GM12872 (cell line): ENCODE measurements around the gene ATP5ME.

Experiments
- CTCF ChIP-seq: IDR thresholded peaks from 3 replicates; pipeline ENCODE4 v1.5.1; 2011; ENCODE audit warnings: low read depth, mild to moderate bottlenecking, low read length, moderate library complexity; ENCODE audit not compliant: insufficient read depth

The ATP5ME gene

DNA sequence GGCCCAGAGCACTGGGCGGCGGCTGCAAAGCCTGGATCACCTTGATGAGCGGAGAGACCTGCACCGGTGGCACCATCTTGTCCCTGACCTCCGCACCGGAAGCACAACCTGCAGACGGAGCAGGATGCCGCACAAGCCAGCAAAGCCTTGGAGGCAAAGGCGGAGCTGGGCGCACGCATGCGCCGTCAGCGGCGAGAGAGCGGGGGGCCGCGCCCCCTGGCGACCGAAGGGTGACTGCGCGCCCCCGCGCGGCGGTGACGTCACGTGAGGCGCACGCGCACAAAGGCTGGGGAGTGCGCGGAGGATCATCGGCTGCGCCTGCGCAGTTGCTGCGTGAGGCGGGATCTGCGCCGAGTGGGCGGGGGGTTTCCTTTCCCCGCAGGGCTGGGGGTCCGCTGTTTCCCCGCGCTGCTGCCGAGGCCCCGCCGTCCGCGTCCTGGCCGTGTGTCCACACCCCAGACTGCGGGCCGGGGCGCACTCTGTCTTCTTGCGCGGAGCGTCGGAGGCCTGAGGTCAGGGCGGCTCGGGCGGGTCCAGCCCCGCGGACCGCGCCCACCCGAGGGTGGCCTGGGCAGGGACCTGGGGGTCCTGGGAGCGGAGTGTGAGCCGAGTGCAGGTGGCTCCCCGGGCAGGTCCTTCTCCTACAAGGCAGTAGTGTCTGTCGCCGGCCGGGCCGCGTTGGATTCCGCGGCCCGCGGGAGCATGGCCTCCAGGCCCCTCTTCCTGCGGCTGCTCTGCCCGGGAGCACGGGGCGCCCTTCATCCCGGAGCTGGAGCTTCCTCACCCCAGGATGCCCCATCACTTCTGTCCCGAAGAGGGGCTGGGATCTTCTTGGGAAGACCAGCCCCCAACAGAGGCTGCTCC, at the start of gene ATP5ME, which contains the start of gene MYL5:
Gene ATP5ME (minus strand): TSS at position 105 of the 864 bp plus-strand sequence. CDS start 29 bp downstream, at position 76.
Gene MYL5 (plus strand): TSS at position 371 of the 864 bp plus-strand sequence. CDS start 3,485 bp downstream, outside the sequence.
- peak; percentile 99 for TF ChIP-seq CTCF

GRCh38 chr4:722851-723360, 48.8 kb upstream of the ATP5ME start:
- TF ChIP-seq CTCF = no peak

DNA sequence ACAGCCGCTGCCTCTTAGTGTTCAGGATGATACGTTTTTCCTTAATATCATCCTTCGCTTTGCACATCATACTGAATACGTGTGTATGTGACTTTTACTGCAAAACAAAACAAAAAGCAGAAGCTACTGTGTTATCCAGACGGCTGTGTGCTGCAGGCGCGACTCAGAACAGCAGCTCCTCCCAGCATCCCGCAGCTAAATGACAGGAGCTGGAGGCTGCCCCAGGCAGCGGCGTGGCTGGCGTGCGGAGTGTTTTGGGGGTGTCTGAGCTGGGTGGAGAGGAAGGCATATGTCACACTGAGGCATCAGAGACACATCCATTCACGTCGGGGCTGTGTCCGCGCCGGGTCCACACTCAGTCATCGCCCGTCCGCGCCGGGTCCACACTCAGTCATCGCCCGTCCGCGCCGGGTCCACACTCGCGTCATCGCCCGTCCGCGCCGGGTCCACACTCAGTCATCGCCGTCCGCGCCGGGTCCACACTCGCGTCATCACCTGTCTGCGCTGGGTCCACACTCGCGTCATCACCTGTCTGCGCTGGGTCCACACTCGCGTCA, 48.2 kb upstream of the ATP5ME start:
- TF ChIP-seq CTCF = no peak

DNA sequence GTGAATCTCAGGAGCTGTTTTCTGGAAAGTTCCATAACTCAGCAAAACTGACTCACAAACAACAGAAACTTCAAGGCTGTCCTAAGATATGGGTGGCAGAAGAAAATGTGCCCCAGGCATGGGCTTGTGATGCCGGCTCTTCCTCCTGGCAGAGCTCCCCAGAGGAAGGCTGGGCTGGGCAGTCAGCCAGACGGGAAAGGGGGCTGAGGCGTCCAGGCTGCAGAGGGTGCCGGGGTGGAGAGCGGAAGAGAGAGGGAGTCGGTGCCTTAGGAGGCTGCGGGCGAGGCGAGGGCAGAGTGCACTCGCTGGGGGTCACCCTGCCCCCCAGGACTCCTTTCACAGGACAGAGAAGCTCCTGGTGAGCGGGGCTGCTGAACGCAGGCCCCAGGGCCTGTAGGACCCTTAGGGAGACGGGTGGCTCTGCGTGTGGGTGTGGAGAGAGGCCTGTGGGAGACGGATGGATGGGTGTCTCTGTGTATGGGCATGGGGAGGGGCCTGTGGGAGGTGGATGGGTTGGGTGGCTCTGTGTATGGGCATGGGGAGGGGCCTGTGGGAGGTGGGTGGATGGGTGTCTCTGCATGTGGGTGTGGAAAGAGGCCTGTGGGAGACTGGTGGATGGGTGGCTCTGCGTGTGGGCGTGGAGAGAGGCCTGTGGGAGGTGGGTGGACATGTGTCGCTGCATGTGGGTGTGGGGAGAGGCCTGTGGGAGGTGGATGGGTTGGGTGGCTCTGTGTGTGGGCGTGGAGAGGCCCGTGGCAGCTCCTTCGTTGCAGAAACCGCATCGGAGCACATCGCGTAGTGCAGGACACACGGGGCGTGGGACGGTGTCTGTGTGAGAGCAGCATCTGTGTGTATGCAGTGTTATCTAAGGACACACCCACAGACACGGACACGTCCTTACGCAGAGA, 47.4 kb upstream of the ATP5ME start:
- TF ChIP-seq CTCF = no peak

DNA sequence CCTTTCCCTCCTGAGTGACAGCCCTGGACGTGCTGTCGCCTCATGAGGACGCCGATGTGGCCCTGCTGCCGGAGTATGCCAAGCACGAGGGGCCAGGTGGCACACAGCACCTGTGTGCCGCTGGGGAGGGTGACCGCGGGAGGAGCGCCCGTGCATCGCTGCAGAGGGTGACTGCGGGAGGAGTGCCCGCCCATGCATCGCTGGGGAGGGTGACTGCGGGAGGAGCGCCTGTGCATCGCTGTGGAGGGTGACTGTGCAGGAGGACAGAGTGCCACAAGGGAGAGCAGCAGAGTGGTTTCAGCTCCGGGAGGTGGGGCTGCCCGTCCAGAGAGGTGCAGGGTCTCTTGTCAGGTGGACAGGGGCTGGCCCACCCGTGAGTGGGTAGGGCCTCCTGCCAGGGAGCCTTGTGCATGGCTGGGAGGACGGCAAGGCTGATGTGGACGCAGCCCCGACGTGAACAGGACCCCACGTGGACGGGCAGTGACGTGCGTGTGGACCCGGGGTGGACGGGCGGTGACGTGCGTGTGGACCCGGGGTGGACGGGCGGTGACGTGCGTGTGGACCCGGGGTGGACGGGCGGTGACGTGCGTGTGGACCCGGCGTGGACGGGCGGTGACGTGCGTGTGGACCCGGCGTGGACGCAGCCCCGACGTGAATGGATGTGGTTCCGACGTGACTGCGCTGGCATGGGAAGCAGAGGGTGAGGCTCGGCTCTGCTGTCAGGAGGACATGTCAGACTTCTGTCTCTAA, 46.2 kb upstream of the ATP5ME start:
- no peak for TF ChIP-seq CTCF

DNA sequence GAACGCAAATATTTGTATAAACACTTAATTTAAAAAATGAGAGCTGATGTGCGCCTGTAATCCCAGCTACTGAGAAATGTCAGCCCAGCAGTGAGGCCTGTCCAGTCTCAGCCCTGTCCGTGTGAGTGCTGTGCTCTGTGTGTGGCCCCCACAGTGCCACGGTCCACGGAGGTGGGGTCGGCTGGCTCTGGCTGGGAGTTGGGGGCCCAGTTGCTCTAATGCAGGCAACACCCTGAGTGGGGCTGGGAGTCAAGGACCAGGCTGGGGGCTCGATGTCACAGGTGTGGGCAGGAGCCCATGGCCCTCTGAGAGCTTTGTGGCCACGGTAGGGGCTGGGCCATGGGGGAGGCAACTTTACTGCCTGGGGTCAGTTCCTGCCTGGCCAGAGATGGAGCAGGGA, 44.4 kb upstream of the ATP5ME start:
- no peak for TF ChIP-seq CTCF
